H1 (cell line): Measurements from ENCODE around the gene GSAP.

Experiments
- SIRT6 ChIP-seq: IDR thresholded peaks from one replicate; pipeline ENCODE4 v1.7.1; 2012; ENCODE audit warnings: low read length, inconsistent platforms
- TCF12 ChIP-seq: IDR thresholded peaks from 2 replicates; pipeline ENCODE4 v1.6.1; 2011; ENCODE audit warnings: low read depth, mild to moderate bottlenecking, low read length

DNA sequence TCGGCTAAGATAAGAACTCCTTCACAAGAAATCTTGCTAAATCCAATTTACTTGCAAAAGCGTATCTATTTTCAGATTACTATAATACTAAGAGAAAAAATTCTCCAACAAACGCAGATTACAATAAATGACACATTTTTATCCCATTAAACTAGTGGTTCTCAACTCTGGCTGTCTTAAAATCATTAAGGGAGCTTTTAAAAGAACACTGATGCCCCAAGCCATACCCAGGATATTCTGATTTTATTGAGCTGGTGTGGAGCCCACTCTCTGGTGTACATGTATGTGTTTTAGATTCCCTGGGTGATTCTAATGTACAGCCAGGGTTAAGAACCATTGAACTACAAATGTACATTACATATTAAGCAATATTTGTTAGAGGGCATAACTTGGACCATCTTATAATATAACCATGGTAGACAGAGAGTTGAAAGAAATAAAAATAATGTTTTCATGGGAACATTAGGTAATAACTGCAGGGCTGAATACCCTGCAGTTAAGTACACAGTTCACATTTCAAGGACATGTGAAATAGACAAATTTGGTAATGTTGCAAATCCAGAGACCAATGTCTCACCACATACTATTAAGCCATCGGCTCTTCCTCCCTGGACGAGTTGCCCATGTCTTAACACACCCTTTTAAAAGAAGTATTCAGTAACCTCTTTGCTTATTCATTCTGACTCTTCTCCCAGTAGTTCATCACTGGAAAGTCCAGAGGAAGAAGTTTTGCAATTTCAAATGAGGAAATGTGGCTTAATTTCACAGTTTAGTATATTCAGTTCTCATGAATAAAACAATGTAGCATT is 6.2 kb downstream of the GSAP start:
- TF ChIP-seq SIRT6: no peak
- no peak for TF ChIP-seq TCF12
